ENCODE data around the gene FARP1.

FARP1 gene

GRCh38 chr13:98142380-98143156, at the start of gene FARP1:
Gene FARP1, plus strand, starts transcription at chr13:98143094. Its CDS starts 70,149 bp downstream, at chr13:98213243.
- ATAC-seq = peak; percentile 39 to 72

- no peak for ATAC-seq
Observed at GRCh38 chr13:98094678-98095266, 48.1 kb upstream of the FARP1 start.

GRCh38 chr13:98096059-98096458, 46.8 kb upstream of the FARP1 start:
- no peak for ATAC-seq

GRCh38 chr13:98097749-98098148, 45.1 kb upstream of the FARP1 start:
- no peak for ATAC-seq

- no peak for ATAC-seq
Observed at GRCh38 chr13:98098516-98098915, 44.4 kb upstream of the FARP1 start.

GRCh38 chr13:98099627-98100026, 43.3 kb upstream of the FARP1 start:
- ATAC-seq = no peak

GRCh38 chr13:98100481-98100880, 42.4 kb upstream of the FARP1 start:
- no peak for ATAC-seq

GRCh38 chr13:98103531-98103930, 39.4 kb upstream of the FARP1 start:
- no peak for ATAC-seq

- ATAC-seq = no peak
Observed at GRCh38 chr13:98103942-98104880, 38.7 kb upstream of the FARP1 start.

- ATAC-seq = no peak
Observed at GRCh38 chr13:98105929-98106336, 37.0 kb upstream of the FARP1 start.

- no peak for ATAC-seq
Observed at GRCh38 chr13:98108341-98108740, 34.6 kb upstream of the FARP1 start.

- no peak for ATAC-seq
Observed at GRCh38 chr13:98109226-98109853, 33.6 kb upstream of the FARP1 start.

- ATAC-seq = no peak
Observed at GRCh38 chr13:98110749-98111148, 32.1 kb upstream of the FARP1 start.

GRCh38 chr13:98111168-98112098, 31.5 kb upstream of the FARP1 start:
- ATAC-seq = no peak

GRCh38 chr13:98112456-98112855, 30.4 kb upstream of the FARP1 start:
- no peak for ATAC-seq

- ATAC-seq = no peak
Observed at GRCh38 chr13:98118865-98119264, 24.0 kb upstream of the FARP1 start.

- no peak for ATAC-seq
Observed at GRCh38 chr13:98123176-98123575, 19.7 kb upstream of the FARP1 start.

- no peak for ATAC-seq
Observed at GRCh38 chr13:98129059-98129746, 13.7 kb upstream of the FARP1 start.

- ATAC-seq = no peak
Observed at GRCh38 chr13:98133946-98134345, 8.9 kb upstream of the FARP1 start.

- no peak for ATAC-seq
Observed at GRCh38 chr13:98134901-98135300, 8.0 kb upstream of the FARP1 start.

- no peak for ATAC-seq
Observed at GRCh38 chr13:98141091-98141490, 1.8 kb upstream of the FARP1 start.
